Stimulated activated CD4-positive, alpha-beta T cell treated with anti-CD3 and anti-CD28 coated beads, Interleukin-1b, Interleukin-23, amount 100 ng/mL, for 24 hours (primary cell): ENCODE data around the gene DNAJC1.

Experiments used
- DNase-seq, 4 experiments: peaks; one replicate each; pipeline ENCODE4 v3.0.0-alpha.2; 2020; ENCODE audit warnings: low read depth in 4 of 4, low spot score in 1 of 4

The DNAJC1 gene

GRCh38 chr10:21962358-21962757 is 41.2 kb downstream of the DNAJC1 start:
- DNase-seq, result no peak

- no peak for DNase-seq
These were observed 41.7 kb downstream of the DNAJC1 start for GRCh38 chr10:21961847-21962246.

GRCh38 chr10:21959998-21960397 is 43.5 kb downstream of the DNAJC1 start:
- no peak for DNase-seq

- DNase-seq, result no peak
These were observed 48.8 kb downstream of the DNAJC1 start for GRCh38 chr10:21954690-21955089.

- DNase-seq, result no peak
These were observed 49.4 kb downstream of the DNAJC1 start for GRCh38 chr10:21954132-21954531.

GRCh38 chr10:21953585-21954057 is 49.9 kb downstream of the DNAJC1 start:
- no peak for DNase-seq

- no peak for DNase-seq
These were observed 53.0 kb downstream of the DNAJC1 start for GRCh38 chr10:21950566-21950965.

- no peak for DNase-seq
These were observed 56.6 kb downstream of the DNAJC1 start for GRCh38 chr10:21946946-21947345.

- no peak for DNase-seq
These were observed 58.7 kb downstream of the DNAJC1 start for GRCh38 chr10:21944727-21945386.

- DNase-seq, result no peak
These were observed 59.8 kb downstream of the DNAJC1 start for GRCh38 chr10:21943633-21944265.

GRCh38 chr10:21935439-21936023 is 68.0 kb downstream of the DNAJC1 start:
- DNase-seq, result no peak

GRCh38 chr10:21934307-21934706 is 69.2 kb downstream of the DNAJC1 start:
- DNase-seq, result no peak

GRCh38 chr10:21929070-21929469 is 74.5 kb downstream of the DNAJC1 start:
- no peak for DNase-seq

- no peak for DNase-seq
These were observed 75.7 kb downstream of the DNAJC1 start for GRCh38 chr10:21927631-21928353.

- no peak for DNase-seq
These were observed 76.6 kb downstream of the DNAJC1 start for GRCh38 chr10:21926949-21927348.

GRCh38 chr10:21926358-21926925 is 77.1 kb downstream of the DNAJC1 start:
- DNase-seq, result no peak

GRCh38 chr10:21925851-21926250 is 77.7 kb downstream of the DNAJC1 start:
- DNase-seq, result no peak

- no peak for DNase-seq
These were observed 79.0 kb downstream of the DNAJC1 start for GRCh38 chr10:21924511-21924910.

- no peak for DNase-seq
These were observed 82.9 kb downstream of the DNAJC1 start for GRCh38 chr10:21920633-21921032.

- no peak for DNase-seq
These were observed 83.6 kb downstream of the DNAJC1 start for GRCh38 chr10:21919906-21920305.

- DNase-seq, result no peak
These were observed 84.4 kb downstream of the DNAJC1 start for GRCh38 chr10:21919117-21919516.
